ENCODE results near the gene CADM1.

DNA sequence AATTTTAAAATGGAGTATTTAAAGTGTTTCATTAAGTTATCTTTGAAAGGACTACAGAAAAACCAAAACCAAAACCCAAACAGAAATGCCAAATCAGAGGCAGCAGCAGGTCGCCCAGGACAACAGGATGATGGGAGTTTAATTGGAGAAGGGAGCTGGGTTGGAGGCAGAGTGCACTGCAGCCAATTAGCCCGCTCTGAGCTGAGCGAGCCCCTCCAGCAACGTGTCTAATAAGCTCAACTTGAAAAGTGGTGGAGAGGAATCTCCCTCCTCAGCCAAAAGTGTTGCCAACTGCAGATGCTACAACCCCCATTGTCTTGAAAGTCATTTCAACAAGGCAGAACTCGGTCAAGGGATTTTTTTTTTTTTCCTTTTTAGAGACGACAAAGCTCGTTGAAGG lies 323.9 kb downstream of the CADM1 start:
- TF ChIP-seq JUN (IDR thresholded peaks at IDR 0.05; ENCODE audit: borderline replicate concordance, low read depth, low read length): no peak
- TF ChIP-seq JUN (CRISPR knock-in tag; IDR thresholded peaks at IDR 0.05; ENCODE audit: borderline replicate concordance): no peak
- no peak for TF ChIP-seq MTA3 (IDR thresholded peaks at IDR 0.05; ENCODE audit: borderline replicate concordance)
- TF ChIP-seq JUNB (CRISPR knock-in tag; conservative IDR thresholded peaks at IDR 0.05): no peak
- TF ChIP-seq, protein P1, sequence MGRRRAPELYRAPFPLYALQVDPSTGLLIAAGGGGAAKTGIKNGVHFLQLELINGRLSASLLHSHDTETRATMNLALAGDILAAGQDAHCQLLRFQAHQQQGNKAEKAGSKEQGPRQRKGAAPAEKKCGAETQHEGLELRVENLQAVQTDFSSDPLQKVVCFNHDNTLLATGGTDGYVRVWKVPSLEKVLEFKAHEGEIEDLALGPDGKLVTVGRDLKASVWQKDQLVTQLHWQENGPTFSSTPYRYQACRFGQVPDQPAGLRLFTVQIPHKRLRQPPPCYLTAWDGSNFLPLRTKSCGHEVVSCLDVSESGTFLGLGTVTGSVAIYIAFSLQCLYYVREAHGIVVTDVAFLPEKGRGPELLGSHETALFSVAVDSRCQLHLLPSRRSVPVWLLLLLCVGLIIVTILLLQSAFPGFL (CRISPR knock-in tag; IDR thresholded peaks at IDR 0.05): no peak
- TF ChIP-seq, protein P2, sequence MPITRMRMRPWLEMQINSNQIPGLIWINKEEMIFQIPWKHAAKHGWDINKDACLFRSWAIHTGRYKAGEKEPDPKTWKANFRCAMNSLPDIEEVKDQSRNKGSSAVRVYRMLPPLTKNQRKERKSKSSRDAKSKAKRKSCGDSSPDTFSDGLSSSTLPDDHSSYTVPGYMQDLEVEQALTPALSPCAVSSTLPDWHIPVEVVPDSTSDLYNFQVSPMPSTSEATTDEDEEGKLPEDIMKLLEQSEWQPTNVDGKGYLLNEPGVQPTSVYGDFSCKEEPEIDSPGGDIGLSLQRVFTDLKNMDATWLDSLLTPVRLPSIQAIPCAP (CRISPR knock-in tag; IDR thresholded peaks at IDR 0.05; ENCODE audit: borderline replicate concordance): no peak
- TF ChIP-seq ZNF384 (IDR thresholded peaks at IDR 0.05; ENCODE audit: low read depth, low read length): no peak

All from K562 (cell line).